SU-DHL-6 (cell line): ENCODE data around the gene RRBP1.

Experiments used
- H2AFZ ChIP-seq: fragments of 200-600 bp; sonication (generic); 2 replicates; pipeline ENCODE4 v1.6.1; 2014; ENCODE audit warnings: low read depth, mild to moderate bottlenecking, moderate library complexity, mixed read lengths, antibody characterized with exemption, low read length; ENCODE audit not compliant: severe bottlenecking
- H3F3A ChIP-seq: fragments of 200-600 bp; shearing (Covaris generic); 2 replicates; pipeline ENCODE4 v1.6.0; 2016; ENCODE audit warnings: antibody characterized with exemption, mild to moderate bottlenecking; ENCODE audit not compliant: insufficient read depth
- H3K27ac ChIP-seq: fragments of 200-600 bp; sonication (generic); 2 replicates; pipeline ENCODE4 v1.5.1; 2016; ENCODE audit warnings: low read depth, mild to moderate bottlenecking, low read length, moderate library complexity, mixed read lengths
- H3K27me3 ChIP-seq: fragments of 200-600 bp; sonication (generic), shearing (Covaris generic); 2 replicates; pipeline ENCODE4 v1.6.0; 2014; ENCODE audit warnings: mild to moderate bottlenecking, low read length
- H3K36me3 ChIP-seq: fragments of 200-600 bp; sonication (generic); 2 replicates; pipeline ENCODE4 v1.6.1; 2014; ENCODE audit warnings: mild to moderate bottlenecking, low read length, mixed read lengths
- H3K4me2 ChIP-seq: fragments of 300-600, 200-600 bp; shearing (Covaris generic), sonication (generic); 2 replicates; pipeline ENCODE4 v1.6.0; 2014; ENCODE audit warnings: low read length, low read depth, mild to moderate bottlenecking; ENCODE audit not compliant: poor library complexity, severe bottlenecking
- H3K4me3 ChIP-seq: fragments of 200-600 bp; sonication (generic); 2 replicates; pipeline ENCODE4 v1.5.1; 2014; ENCODE audit warnings: antibody characterized with exemption, low read length, mild to moderate bottlenecking, mixed read lengths; ENCODE audit not compliant: insufficient read depth, poor library complexity, severe bottlenecking
- H3K79me2 ChIP-seq: fragments of 200-600 bp; sonication (generic); 2 replicates; pipeline ENCODE4 v1.6.1; 2014; ENCODE audit warnings: mild to moderate bottlenecking, low read length, moderate library complexity; ENCODE audit not compliant: insufficient read depth
- H3K9ac ChIP-seq: fragments of 200-600 bp; sonication (generic); 2 replicates; pipeline ENCODE4 v1.7.0; 2014; ENCODE audit warnings: mild to moderate bottlenecking, low read length
- H3K9me2 ChIP-seq: fragments of 200-600 bp; sonication (generic); replicated peaks from 2 replicates; pipeline ENCODE4 v1.6.1; 2014; ENCODE audit warnings: low read length; ENCODE audit not compliant: insufficient read depth
- H3K9me3 ChIP-seq: fragments of 200-600 bp; sonication (generic); 2 replicates; pipeline ENCODE4 v1.6.1; 2014; ENCODE audit warnings: low read length, mixed read lengths; ENCODE audit not compliant: insufficient read depth
- H4K20me1 ChIP-seq: fragments of 200-600 bp; sonication (generic); 2 replicates; pipeline ENCODE4 v1.6.1; 2014; ENCODE audit warnings: low read depth, mild to moderate bottlenecking, antibody characterized with exemption, low read length, moderate library complexity, mixed read lengths
- EZH2phosphoT487 ChIP-seq: fragments of 200-600 bp; sonication (generic), shearing (Covaris generic); conservative IDR thresholded peaks from 2 replicates; pipeline ENCODE4 v1.6.1; 2018; ENCODE audit warnings: mild to moderate bottlenecking, antibody characterized with exemption, low read length, moderate library complexity, mixed read lengths
- TF ChIP-seq, protein P1 (sequence below): fragments of 200-600 bp; sonication (generic); IDR thresholded peaks from one replicate; pipeline ENCODE4 v1.5.1; 2017; ENCODE audit warnings: antibody characterized with exemption, mild to moderate bottlenecking, low read length, moderate library complexity; ENCODE audit not compliant: insufficient read depth, poor library complexity, severe bottlenecking

RRBP1 gene

GRCh38 chr20:17642404-17643269 lies 39.4 kb downstream of the RRBP1 start:
- TF ChIP-seq EZH2phosphoT487 = no peak
- TF ChIP-seq, protein P1, sequence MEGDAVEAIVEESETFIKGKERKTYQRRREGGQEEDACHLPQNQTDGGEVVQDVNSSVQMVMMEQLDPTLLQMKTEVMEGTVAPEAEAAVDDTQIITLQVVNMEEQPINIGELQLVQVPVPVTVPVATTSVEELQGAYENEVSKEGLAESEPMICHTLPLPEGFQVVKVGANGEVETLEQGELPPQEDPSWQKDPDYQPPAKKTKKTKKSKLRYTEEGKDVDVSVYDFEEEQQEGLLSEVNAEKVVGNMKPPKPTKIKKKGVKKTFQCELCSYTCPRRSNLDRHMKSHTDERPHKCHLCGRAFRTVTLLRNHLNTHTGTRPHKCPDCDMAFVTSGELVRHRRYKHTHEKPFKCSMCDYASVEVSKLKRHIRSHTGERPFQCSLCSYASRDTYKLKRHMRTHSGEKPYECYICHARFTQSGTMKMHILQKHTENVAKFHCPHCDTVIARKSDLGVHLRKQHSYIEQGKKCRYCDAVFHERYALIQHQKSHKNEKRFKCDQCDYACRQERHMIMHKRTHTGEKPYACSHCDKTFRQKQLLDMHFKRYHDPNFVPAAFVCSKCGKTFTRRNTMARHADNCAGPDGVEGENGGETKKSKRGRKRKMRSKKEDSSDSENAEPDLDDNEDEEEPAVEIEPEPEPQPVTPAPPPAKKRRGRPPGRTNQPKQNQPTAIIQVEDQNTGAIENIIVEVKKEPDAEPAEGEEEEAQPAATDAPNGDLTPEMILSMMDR = no peak
- H3K27ac ChIP-seq = no peak overlapping the region
- H3K27me3 ChIP-seq = no peaks in the 10 kb centered on the region
- H2AFZ ChIP-seq = no peak overlapping the region
- H3K4me2 ChIP-seq = no peak overlapping the region
- no peak overlapping the region for H3K9ac ChIP-seq
- H3K9me3 ChIP-seq = no peaks in the 10 kb centered on the region
- H3K9me2 ChIP-seq = no peaks in the 10 kb centered on the region
- no peaks in the 10 kb centered on the region for H3K79me2 ChIP-seq
- no peaks in the 10 kb centered on the region for H3K36me3 ChIP-seq
- no peaks in the 10 kb centered on the region for H3F3A ChIP-seq
- no peaks in the 10 kb centered on the region for H4K20me1 ChIP-seq
- no peak overlapping the region for H3K4me3 ChIP-seq

DNA sequence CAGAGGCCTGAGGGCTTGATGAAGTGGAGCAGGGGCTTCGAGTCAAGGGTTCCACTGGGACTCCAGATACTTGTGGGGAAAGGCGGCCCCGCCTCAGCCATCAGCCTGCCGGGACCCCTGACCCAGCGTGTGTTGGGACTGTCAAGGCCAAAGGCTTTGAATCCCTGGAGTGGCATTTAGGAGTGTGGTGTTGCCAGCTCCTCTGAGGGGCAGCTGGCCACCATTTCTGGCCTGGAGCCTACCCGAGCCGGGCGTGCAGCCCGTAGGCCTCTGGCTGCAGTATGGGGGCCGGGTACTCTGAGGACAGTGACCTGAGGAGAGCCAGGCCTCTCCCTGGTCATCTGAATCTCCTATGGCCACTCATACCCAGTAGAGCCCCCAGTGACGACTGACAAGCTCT lies 40.0 kb downstream of the RRBP1 start:
- no peaks in the 10 kb centered on the region for H3F3A ChIP-seq
- H3K27ac ChIP-seq = no peak overlapping the region
- no peaks in the 10 kb centered on the region for H3K79me2 ChIP-seq
- H3K4me3 ChIP-seq = no peak overlapping the region
- H3K27me3 ChIP-seq = no peaks in the 10 kb centered on the region
- H3K9me2 ChIP-seq = no peaks in the 10 kb centered on the region
- TF ChIP-seq, protein P1 = no peak
- no peak for TF ChIP-seq EZH2phosphoT487
- no peak overlapping the region for H2AFZ ChIP-seq
- no peak overlapping the region for H3K4me2 ChIP-seq
- no peak overlapping the region for H3K9ac ChIP-seq
- H4K20me1 ChIP-seq = no peaks in the 10 kb centered on the region
- no peaks in the 10 kb centered on the region for H3K36me3 ChIP-seq
- no peaks in the 10 kb centered on the region for H3K9me3 ChIP-seq

GRCh38 chr20:17641520-17641964 lies 40.5 kb downstream of the RRBP1 start:
- TF ChIP-seq EZH2phosphoT487 = no peak
- Histone ChIP-seq H3K4me3 (no peak overlapping the region), H3K79me2 (no peaks in the 10 kb centered on the region), H3K27me3 (no peaks in the 10 kb centered on the region), H3K27ac (no peak overlapping the region), H3K9me3 (no peaks in the 10 kb centered on the region), H3K9me2 (no peaks in the 10 kb centered on the region), H3K4me2 (no peak overlapping the region), H4K20me1 (no peaks in the 10 kb centered on the region), H3F3A (no peaks in the 10 kb centered on the region), H3K36me3 (no peaks in the 10 kb centered on the region), H3K9ac (no peak overlapping the region), H2AFZ (no peak overlapping the region)

DNA sequence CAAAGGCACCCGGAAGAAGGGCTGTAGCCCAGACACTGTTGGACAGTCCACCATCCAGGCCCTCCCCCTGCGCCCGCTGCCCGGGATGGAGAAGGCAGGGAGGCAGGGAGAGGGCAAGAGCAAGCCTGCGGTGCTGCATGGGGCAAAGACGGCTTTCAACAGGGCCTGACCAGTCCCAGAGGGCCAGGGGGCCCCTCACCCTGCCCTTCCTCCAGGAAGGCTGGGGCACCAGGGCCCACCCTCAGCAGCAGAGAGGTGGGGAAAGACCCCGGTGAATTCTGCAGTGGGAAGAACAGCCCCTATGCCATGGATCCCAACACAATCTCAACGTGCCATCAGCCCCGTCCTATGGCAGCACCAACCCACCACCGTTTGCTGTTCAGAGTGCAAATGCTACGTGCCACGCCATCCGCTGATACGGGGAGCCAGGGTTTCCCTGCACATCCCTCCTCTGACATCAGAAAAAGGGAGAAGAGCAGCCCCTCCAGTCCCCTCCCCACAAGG lies 41.1 kb downstream of the RRBP1 start:
- no peaks in the 10 kb centered on the region for H3K36me3 ChIP-seq
- H3K9me3 ChIP-seq = no peaks in the 10 kb centered on the region
- no peaks in the 10 kb centered on the region for H3F3A ChIP-seq
- H3K4me2 ChIP-seq = no peak overlapping the region
- H3K27me3 ChIP-seq = no peaks in the 10 kb centered on the region
- H3K79me2 ChIP-seq = no peaks in the 10 kb centered on the region
- H3K4me3 ChIP-seq = no peak overlapping the region
- no peak for TF ChIP-seq EZH2phosphoT487
- TF ChIP-seq, protein P1 = no peak
- no peaks in the 10 kb centered on the region for H3K9me2 ChIP-seq
- no peaks in the 10 kb centered on the region for H4K20me1 ChIP-seq
- H2AFZ ChIP-seq = no peak overlapping the region
- H3K27ac ChIP-seq = no peak overlapping the region
- H3K9ac ChIP-seq = no peak overlapping the region
